BJ (cell line): ENCODE measurements around the gene ARHGEF17. TPM values are rescaled to one million over a fixed set of nuclear protein-coding genes. Genes with fewer than 3 reads are reported as not detected.

Experiments used
- CTCF ChIA-PET: fragments of 350-600 bp; formaldehyde crosslinking; extraction: SDS; loops from one replicate; lab custom pipeline; 2021; ENCODE audit warnings: antibody characterized with exemption, inconsistent platforms; lab: Yijun Ruan, JAX
- POLR2A ChIA-PET: fragments of 300-600 bp; sonication (Branson Sonifier 250); formaldehyde crosslinking; extraction: SDS; loops from one replicate; lab custom pipeline; 2021; ENCODE audit warnings: antibody characterized with exemption; lab: Charles Lee
- DNase-seq: peaks from one replicate; pipeline ENCODE4 v3.0.0-alpha.2; 2011; ENCODE audit warnings: low read depth
- H3K27me3 ChIP-seq: 2 replicates; pipeline ENCODE4 v1.6.0; 2011; ENCODE audit warnings: low read length; ENCODE audit not compliant: control insufficient read depth, insufficient read depth
- H3K36me3 ChIP-seq: 2 replicates; pipeline ENCODE4 v1.5.1; 2011; ENCODE audit warnings: low read length; ENCODE audit not compliant: control insufficient read depth, insufficient read depth
- H3K4me3 ChIP-seq: 2 replicates; pipeline ENCODE4 v1.5.1; 2011; ENCODE audit warnings: low read depth, mild to moderate bottlenecking, control low read depth, low read length
- polyA plus RNA-seq: library from polyadenylated mRNA; depleted of rRNA; stranded (reverse); fragments of >200 nt; gene quantifications from 2 replicates; pipeline ENCODE4 v1.2.3, GENCODE V29; 2011
- TF ChIP-seq, protein P1 (sequence below): IDR thresholded peaks from 2 replicates; pipeline ENCODE4 v1.5.1; 2011; ENCODE audit warnings: low read depth, mild to moderate bottlenecking, control low read depth, inconsistent platforms, low read length, moderate library complexity; ENCODE audit not compliant: insufficient read depth

Gene ARHGEF17
- polyA plus RNA-seq, 1 experiment = 85.7 TPM

DNA sequence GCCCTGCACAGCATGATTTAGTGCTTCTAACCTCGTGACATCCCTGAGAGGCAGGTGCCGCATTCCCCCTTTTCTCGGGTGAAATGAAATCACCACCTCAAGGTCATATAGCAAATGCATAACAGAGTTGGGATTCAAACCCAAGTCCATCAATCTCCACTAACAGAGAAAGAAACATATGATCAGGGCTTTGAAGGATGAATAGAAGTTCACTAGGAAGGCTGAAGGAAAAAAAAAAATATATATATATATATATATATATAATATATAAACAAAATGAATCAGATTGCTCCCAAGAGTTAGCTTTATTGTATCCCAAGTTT lies 12.1 kb upstream of the ARHGEF17 start:
- DNase-seq = no peak
- no peaks in the 10 kb centered on the region for H3K36me3 ChIP-seq
- no peak overlapping the region for H3K4me3 ChIP-seq
- ChIA-PET CTCF (interaction anchor here (5.6 to 9.9 kb wide), 4 partner anchors 12 to 110 kb away, joined by 27 to 183 read pairs (median 84); partner anchors contain the start of gene ARHGEF17), POLR2A (no interaction called here)
- no peaks in the 10 kb centered on the region for H3K27me3 ChIP-seq
- TF ChIP-seq, protein P1, sequence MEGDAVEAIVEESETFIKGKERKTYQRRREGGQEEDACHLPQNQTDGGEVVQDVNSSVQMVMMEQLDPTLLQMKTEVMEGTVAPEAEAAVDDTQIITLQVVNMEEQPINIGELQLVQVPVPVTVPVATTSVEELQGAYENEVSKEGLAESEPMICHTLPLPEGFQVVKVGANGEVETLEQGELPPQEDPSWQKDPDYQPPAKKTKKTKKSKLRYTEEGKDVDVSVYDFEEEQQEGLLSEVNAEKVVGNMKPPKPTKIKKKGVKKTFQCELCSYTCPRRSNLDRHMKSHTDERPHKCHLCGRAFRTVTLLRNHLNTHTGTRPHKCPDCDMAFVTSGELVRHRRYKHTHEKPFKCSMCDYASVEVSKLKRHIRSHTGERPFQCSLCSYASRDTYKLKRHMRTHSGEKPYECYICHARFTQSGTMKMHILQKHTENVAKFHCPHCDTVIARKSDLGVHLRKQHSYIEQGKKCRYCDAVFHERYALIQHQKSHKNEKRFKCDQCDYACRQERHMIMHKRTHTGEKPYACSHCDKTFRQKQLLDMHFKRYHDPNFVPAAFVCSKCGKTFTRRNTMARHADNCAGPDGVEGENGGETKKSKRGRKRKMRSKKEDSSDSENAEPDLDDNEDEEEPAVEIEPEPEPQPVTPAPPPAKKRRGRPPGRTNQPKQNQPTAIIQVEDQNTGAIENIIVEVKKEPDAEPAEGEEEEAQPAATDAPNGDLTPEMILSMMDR = no peak

DNA sequence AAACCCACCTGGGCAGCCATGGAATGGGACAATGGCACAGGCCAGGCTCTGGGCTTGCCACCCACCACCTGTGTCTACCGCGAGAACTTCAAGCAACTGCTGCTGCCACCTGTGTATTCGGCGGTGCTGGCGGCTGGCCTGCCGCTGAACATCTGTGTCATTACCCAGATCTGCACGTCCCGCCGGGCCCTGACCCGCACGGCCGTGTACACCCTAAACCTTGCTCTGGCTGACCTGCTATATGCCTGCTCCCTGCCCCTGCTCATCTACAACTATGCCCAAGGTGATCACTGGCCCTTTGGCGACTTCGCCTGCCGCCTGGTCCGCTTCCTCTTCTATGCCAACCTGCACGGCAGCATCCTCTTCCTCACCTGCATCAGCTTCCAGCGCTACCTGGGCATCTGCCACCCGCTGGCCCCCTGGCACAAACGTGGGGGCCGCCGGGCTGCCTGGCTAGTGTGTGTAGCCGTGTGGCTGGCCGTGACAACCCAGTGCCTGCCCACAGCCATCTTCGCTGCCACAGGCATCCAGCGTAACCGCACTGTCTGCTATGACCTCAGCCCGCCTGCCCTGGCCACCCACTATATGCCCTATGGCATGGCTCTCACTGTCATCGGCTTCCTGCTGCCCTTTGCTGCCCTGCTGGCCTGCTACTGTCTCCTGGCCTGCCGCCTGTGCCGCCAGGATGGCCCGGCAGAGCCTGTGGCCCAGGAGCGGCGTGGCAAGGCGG lies 11.4 kb upstream of the ARHGEF17 start:
- POLR2A ChIA-PET = no interaction called here
- TF ChIP-seq, protein P1 = no peak
- CTCF ChIA-PET = interaction anchor here (1.9 to 9.8 kb wide), 5 partner anchors 11 to 97 kb away, joined by 5 to 114 read pairs (median 35); partner anchors contain the start of gene ARHGEF17
- no peak for DNase-seq
- H3K4me3 ChIP-seq = no peak overlapping the region
- no peaks in the 10 kb centered on the region for H3K36me3 ChIP-seq
- H3K27me3 ChIP-seq = no peaks in the 10 kb centered on the region

DNA sequence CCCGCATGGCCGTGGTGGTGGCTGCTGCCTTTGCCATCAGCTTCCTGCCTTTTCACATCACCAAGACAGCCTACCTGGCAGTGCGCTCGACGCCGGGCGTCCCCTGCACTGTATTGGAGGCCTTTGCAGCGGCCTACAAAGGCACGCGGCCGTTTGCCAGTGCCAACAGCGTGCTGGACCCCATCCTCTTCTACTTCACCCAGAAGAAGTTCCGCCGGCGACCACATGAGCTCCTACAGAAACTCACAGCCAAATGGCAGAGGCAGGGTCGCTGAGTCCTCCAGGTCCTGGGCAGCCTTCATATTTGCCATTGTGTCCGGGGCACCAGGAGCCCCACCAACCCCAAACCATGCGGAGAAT lies 10.9 kb upstream of the ARHGEF17 start:
- ChIA-PET POLR2A (interaction anchor here (0.6 kb wide), 1 partner anchor 26 kb away, joined by 5 read pairs; no protein-coding TSS in a partner anchor), CTCF (interaction anchor here (0.8 to 9.8 kb wide), 9 partner anchors 8 to 363 kb away, joined by 3 to 114 read pairs (median 25); partner anchors contain the start of gene ARHGEF17)
- no peak overlapping the region for H3K4me3 ChIP-seq

DNA sequence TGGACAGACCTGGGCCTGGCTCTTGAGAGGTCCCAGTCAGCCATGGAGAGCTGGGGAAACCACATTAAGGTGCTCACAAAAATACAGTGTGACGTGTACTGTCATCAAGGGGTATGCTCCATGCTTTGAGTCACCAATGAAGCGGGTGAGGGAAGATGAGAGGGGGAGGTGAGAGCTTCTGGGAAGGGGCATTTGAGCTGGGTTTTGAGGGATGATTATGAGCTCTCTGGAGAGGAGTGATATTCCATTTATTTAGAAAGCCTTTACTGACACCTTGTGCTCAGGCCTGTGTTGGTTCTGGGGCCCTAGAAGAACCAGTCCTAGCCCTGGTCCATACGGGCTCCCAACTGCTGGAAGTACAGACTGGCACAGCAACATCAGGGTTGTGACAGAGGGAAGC lies 10.4 kb upstream of the ARHGEF17 start:
- ChIA-PET CTCF (interaction anchor here (0.8 to 9.8 kb wide), 14 partner anchors 8 to 363 kb away, joined by 3 to 114 read pairs (median 4); partner anchors contain the start of gene ARHGEF17), POLR2A (interaction anchor here (0.6 kb wide), 1 partner anchor 26 kb away, joined by 5 read pairs; no protein-coding TSS in a partner anchor)
- H3K27me3 ChIP-seq = no peaks in the 10 kb centered on the region
- H3K4me3 ChIP-seq = no peak overlapping the region
- TF ChIP-seq, protein P1 = no peak
- H3K36me3 ChIP-seq = no peaks in the 10 kb centered on the region
- no peak for DNase-seq

More for the DNA sequence above, 10.9 kb upstream of the ARHGEF17 start:
- no peaks in the 10 kb centered on the region for H3K36me3 ChIP-seq
- H3K27me3 ChIP-seq = no peaks in the 10 kb centered on the region
- TF ChIP-seq, protein P1 = no peak
- no peak for DNase-seq

DNA sequence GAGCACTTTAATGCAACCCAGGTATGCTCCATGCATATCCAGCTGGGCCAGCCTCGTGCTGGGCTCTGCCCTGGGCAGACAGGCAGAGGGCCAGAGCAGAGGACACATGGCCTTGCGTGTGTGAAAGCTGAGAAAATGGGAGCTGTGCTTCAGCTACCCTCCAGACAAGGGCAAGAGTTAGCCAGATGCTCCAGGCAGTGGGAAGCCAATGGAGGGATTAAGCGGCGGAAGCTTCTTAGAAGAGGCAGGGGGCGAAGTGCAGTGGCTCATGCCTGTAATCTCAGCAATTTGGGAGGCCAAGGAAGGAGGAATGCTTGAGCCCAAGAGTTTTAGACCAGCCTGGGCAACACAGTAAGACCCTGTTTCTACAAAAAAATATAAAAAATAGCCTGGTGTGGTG lies 9.8 kb upstream of the ARHGEF17 start:
- ChIA-PET CTCF (interaction anchor here (0.8 to 9.8 kb wide), 15 partner anchors 9 to 362 kb away, joined by 3 to 114 read pairs (median 4); partner anchors contain the start of gene ARHGEF17), POLR2A (no interaction called here)
- DNase-seq = no peak
- H3K36me3 ChIP-seq = no peaks in the 10 kb centered on the region
- TF ChIP-seq, protein P1 = no peak
- H3K4me3 ChIP-seq = no peak overlapping the region
- H3K27me3 ChIP-seq = no peaks in the 10 kb centered on the region
